NCI-H2081 treated with DMSO at 0.1 percent for 48 hours (cell line): Measurements from ENCODE around the gene SCN5A.

ENCODE experiments used
- DNase-seq: peaks from one replicate; lab custom pipeline; 2025; lab: John Stamatoyannopoulos, UW

The SCN5A gene

GRCh38 chr3:38538773-38539353, 110.6 kb downstream of the SCN5A start:
- no peak for DNase-seq

GRCh38 chr3:38536671-38537070, 112.8 kb downstream of the SCN5A start:
- DNase-seq = no peak

- DNase-seq = no peak
These were observed 114.9 kb downstream of the SCN5A start for GRCh38 chr3:38534604-38535003.

GRCh38 chr3:38534180-38534579, 115.3 kb downstream of the SCN5A start:
- no peak for DNase-seq

GRCh38 chr3:38533285-38533976, 116.1 kb downstream of the SCN5A start:
- DNase-seq = no peak

GRCh38 chr3:38532529-38532928, 117.0 kb downstream of the SCN5A start:
- DNase-seq = no peak

GRCh38 chr3:38528457-38528856, 121.0 kb downstream of the SCN5A start:
- DNase-seq = no peak

GRCh38 chr3:38526792-38527191, 122.7 kb downstream of the SCN5A start:
- DNase-seq = no peak

GRCh38 chr3:38524141-38524739, 125.2 kb downstream of the SCN5A start:
- no peak for DNase-seq

- DNase-seq = no peak
These were observed 127.5 kb downstream of the SCN5A start for GRCh38 chr3:38522002-38522401.

GRCh38 chr3:38521391-38521987, 128.0 kb downstream of the SCN5A start:
- DNase-seq = peak; percentile 21

GRCh38 chr3:38519651-38520050, 129.8 kb downstream of the SCN5A start:
- no peak for DNase-seq

GRCh38 chr3:38519000-38519399, 130.5 kb downstream of the SCN5A start:
- no peak for DNase-seq

- no peak for DNase-seq
These were observed 132.8 kb downstream of the SCN5A start for GRCh38 chr3:38516669-38517068.

GRCh38 chr3:38515367-38515766, 134.1 kb downstream of the SCN5A start:
- DNase-seq = no peak

- DNase-seq = no peak
These were observed 137.9 kb downstream of the SCN5A start for GRCh38 chr3:38511546-38511945.

- DNase-seq = no peak
These were observed 138.9 kb downstream of the SCN5A start for GRCh38 chr3:38510631-38511030.

- DNase-seq = no peak
These were observed 139.8 kb downstream of the SCN5A start for GRCh38 chr3:38509732-38510131.

GRCh38 chr3:38507120-38507519, 142.4 kb downstream of the SCN5A start:
- no peak for DNase-seq

GRCh38 chr3:38500688-38501417, 148.6 kb downstream of the SCN5A start:
- no peak for DNase-seq
